Type B pancreatic cell (in vitro differentiated cells): ENCODE measurements around the gene LRFN3. TPM values are rescaled to one million over a fixed set of nuclear protein-coding genes. Genes with fewer than 3 reads are reported as not detected.
"Not testable (repeated sequence)": the region's sequence is repeated elsewhere in the genome, so short reads cannot be mapped to it uniquely, and the experiment has no call there.

Experiments used
- DNase-seq: peaks from one replicate; pipeline ENCODE4 v3.0.0; 2021; ENCODE audit warnings: mixed read lengths; ENCODE audit not compliant: unreplicated experiment; ENCODE audit errors: extremely low spot score
- H3K27ac Mint-ChIP-seq: 2 replicates; pipeline ENCODE4 v1.8.0; 2021; ENCODE audit warnings: mild to moderate bottlenecking, mixed read lengths
- H3K27me3 Mint-ChIP-seq: 2 replicates; pipeline ENCODE4 v1.8.0; 2021; ENCODE audit warnings: mixed read lengths
- H3K36me3 Mint-ChIP-seq: 2 replicates; pipeline ENCODE4 v1.8.0; 2021; ENCODE audit warnings: mixed read lengths
- H3K4me1 Mint-ChIP-seq: one replicate; pipeline ENCODE4 v1.8.0; 2021; ENCODE audit warnings: mixed read lengths; ENCODE audit not compliant: unreplicated experiment
- H3K4me3 Mint-ChIP-seq: 2 replicates; pipeline ENCODE4 v1.8.0; 2021; ENCODE audit warnings: mild to moderate bottlenecking, mixed read lengths
- H3K9me3 Mint-ChIP-seq: 2 replicates; pipeline ENCODE4 v1.8.0; 2021; ENCODE audit warnings: mixed read lengths
- total RNA-seq: library from RNA; stranded (reverse); gene quantifications from 2 replicates; pipeline ENCODE4 v1.2.1, GENCODE V29; 2021; ENCODE audit warnings: low replicate concordance
- TF ChIP-seq, protein P1 (sequence below): fragments of 200-600 bp; sonication (generic); conservative IDR thresholded peaks from 2 replicates; pipeline ENCODE4 v1.5.0; 2021; ENCODE audit warnings: antibody characterized with exemption, mild to moderate bottlenecking

The LRFN3 gene
- total RNA-seq, 1 donor from 2014 or later = 22.6 TPM

DNA sequence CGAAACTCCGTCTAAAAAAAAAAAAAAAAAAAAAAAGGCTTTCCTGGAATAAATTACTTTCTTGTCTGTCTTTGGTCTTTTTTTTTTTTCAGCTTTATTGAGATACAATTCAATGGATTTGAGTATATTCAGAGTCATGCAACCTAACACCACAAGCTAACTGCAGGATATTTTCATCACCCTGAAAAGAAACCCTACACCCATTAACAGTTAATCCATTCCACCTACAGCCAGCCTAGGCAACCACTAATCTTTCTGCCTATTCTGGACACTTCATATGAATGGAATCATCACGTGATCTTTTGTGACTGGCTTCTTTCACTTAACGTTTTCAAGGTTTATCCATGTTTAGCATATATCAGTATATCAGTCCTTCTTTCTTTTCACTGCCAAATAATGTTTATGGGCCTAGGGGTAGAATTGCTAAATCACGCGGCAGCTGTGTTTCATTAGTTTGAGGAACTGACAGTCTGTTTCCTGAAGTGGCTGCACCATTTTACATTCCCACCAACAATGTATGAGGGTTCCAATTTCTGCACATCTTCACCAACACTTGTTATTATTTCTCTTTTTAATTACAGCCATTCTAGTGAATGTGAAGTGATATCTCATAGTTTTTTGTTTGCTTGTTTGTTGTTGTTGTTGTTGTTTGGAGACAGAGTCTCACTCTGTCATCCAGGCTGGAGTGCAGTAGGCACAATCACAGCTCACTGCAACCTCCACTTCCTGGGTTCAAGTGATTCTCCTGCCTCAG lies 19.9 kb downstream of the LRFN3 start:
- Mint-ChIP-seq H3K4me1 (no peaks in the 10 kb centered on the region), H3K36me3 (no peaks in the 10 kb centered on the region), H3K27ac (no peak overlapping the region), H3K27me3 (peaks cover 45% of the 10 kb centered on the region), H3K4me3 (no peak overlapping the region), H3K9me3 (peaks cover 4% of the 10 kb centered on the region)
- DNase-seq = no peak
- TF ChIP-seq, protein P1, sequence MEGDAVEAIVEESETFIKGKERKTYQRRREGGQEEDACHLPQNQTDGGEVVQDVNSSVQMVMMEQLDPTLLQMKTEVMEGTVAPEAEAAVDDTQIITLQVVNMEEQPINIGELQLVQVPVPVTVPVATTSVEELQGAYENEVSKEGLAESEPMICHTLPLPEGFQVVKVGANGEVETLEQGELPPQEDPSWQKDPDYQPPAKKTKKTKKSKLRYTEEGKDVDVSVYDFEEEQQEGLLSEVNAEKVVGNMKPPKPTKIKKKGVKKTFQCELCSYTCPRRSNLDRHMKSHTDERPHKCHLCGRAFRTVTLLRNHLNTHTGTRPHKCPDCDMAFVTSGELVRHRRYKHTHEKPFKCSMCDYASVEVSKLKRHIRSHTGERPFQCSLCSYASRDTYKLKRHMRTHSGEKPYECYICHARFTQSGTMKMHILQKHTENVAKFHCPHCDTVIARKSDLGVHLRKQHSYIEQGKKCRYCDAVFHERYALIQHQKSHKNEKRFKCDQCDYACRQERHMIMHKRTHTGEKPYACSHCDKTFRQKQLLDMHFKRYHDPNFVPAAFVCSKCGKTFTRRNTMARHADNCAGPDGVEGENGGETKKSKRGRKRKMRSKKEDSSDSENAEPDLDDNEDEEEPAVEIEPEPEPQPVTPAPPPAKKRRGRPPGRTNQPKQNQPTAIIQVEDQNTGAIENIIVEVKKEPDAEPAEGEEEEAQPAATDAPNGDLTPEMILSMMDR = no peak

DNA sequence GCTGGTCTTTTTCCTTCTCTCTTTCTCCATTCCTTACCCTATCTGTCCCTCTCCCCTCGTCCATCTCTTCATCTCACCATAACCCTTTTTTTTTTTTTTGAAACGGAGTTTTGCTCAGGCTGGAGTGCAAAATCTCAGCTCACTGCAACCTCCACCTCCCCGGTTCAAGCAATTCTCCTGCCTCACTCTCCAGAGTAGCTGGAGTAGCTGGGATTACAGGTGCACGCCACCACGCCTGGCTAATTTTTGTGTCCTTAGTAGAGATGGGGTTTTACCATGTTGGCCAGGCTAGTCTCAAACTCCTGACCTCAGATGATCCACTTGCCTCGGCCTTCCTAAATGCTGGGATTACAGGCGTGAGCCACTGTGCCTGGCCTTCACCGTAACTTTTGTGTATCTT lies 21.2 kb downstream of the LRFN3 start:
- not testable (repeated sequence) for DNase-seq, H3K36me3 Mint-ChIP-seq, H3K27ac Mint-ChIP-seq, H3K4me3 Mint-ChIP-seq, H3K9me3 Mint-ChIP-seq, H3K4me1 Mint-ChIP-seq
- H3K27me3 Mint-ChIP-seq = peaks cover 54% of the 10 kb centered on the region

DNA sequence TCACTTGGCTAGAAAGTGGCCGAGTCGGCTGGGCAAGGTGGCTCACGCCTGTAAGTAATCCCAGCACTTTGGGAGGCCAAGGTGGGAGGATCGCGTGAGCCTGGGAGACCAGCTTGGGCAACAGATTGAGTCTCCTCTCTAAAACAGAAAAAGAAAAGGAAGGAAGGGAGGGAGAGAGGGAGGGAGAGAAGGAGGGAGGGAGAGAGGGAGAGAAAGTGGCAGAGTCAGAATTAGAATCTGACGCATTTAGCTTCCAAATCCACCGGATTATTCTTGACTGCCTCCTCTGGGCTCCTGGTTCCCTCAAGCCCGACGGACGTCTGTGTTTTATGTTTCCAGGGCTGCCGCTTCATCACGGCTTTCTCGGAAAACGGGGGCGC lies 22.5 kb downstream of the LRFN3 start:
- no peaks in the 10 kb centered on the region for H3K36me3 Mint-ChIP-seq
- H3K9me3 Mint-ChIP-seq = peaks cover 4% of the 10 kb centered on the region
- H3K27ac Mint-ChIP-seq = no peak overlapping the region
- TF ChIP-seq, protein P1 = no peak
- DNase-seq = no peak
- peaks cover 60% of the 10 kb centered on the region for H3K27me3 Mint-ChIP-seq
- no peaks in the 10 kb centered on the region for H3K4me1 Mint-ChIP-seq
- no peak overlapping the region for H3K4me3 Mint-ChIP-seq

DNA sequence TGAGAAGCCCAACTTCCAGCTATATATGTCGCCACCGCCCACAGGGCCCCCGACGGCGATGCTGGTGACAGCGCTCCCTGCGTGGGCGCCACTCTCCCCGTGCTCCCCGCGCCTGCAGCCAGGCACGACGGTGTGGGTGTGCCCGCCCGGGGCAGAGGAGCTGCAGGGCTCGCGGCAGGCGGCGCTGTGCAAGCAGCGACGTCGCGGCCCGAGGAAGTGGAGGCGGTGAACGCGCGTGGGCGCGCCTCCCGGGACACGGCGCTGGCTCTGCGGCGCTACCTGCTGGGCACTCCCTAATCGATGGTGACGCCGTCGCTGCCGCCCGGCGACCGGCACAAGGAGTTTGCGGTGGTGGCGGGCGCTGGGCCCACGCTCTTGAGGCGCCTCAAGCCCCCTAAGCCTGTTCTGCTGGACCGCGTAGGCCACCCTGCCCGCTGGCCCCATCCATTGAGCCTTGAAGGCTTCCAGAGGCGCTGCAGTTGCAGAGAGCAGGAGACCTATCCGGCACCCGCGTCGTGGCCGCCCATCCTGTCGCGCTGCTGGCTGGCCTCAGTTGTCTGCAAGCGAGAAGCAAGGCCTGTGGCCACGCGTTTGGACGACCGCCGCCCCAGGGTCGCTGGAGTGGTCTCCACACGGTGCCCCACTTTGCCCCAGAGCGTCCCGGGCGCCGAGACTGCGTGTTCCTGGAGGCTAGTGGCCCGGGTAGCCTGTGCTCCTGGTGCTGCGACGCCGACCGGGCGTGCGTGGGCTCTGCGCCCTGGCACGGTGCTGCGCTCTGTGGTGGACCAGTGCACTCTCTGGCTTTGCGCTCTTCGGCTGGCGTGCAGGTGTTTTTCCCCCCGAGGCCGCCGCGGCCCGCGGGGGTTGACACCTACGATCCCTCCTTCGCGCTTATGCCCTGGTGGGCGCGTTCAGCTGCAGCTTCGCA lies 23.1 kb downstream of the LRFN3 start:
- H3K27ac Mint-ChIP-seq = no peak overlapping the region
- no peak for DNase-seq
- TF ChIP-seq, protein P1 = peak; percentile 35
- H3K9me3 Mint-ChIP-seq = peaks cover 4% of the 10 kb centered on the region
- H3K4me3 Mint-ChIP-seq = no peak overlapping the region
- no peaks in the 10 kb centered on the region for H3K36me3 Mint-ChIP-seq
- H3K4me1 Mint-ChIP-seq = no peaks in the 10 kb centered on the region
- peaks cover 60% of the 10 kb centered on the region for H3K27me3 Mint-ChIP-seq

DNA sequence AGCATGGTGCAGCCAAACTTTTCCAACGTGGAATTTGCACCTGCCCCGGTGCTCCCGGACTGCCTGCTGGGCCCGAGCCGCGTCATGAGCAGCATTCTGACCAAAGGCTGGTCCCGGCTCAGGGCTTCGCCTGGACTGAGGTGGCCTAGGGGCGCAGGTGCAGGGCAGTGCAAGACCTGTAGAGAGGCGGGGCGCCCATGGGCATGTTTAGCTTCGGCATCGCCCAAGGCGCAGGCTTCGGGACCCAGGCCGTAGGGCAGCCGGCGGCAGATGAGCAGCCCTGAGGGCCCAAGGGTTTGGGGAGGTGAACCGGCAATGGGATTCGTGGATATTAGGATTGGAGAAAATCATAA lies 23.8 kb downstream of the LRFN3 start:
- Mint-ChIP-seq H3K4me3 (no peak overlapping the region), H3K9me3 (peaks cover 4% of the 10 kb centered on the region), H3K27me3 (peaks cover 60% of the 10 kb centered on the region), H3K36me3 (no peaks in the 10 kb centered on the region), H3K4me1 (no peaks in the 10 kb centered on the region), H3K27ac (no peak overlapping the region)
- DNase-seq = no peak
- TF ChIP-seq, protein P1 = no peak

DNA sequence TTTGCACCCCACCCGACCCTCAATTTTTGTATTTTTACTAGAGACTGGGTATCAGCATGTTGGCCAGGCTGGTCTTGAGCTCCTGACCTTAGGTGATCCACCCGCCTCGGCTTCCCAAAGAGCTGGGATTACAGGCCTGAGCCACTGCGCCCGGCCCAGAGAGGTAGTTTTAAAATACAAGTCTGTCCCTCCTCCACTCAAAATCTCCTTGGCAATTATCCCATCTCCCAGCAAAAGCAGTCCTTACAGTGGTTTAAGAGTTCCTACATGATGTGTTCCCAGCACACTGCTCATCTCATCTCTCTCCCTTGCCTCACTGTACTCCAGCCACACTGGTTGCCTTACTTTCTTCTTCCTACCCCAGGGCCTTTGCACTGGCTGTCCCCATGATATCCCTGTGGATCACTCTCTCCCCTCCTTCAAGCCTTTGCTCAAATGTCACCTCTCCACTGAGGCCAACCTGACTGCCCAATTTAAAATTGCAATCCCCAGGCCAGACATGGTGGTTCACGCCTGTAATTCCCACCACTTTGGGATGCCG lies 24.3 kb downstream of the LRFN3 start:
- H3K4me1 Mint-ChIP-seq = no peaks in the 10 kb centered on the region
- no peak overlapping the region for H3K27ac Mint-ChIP-seq
- H3K27me3 Mint-ChIP-seq = peaks cover 61% of the 10 kb centered on the region

More for the DNA sequence above, 24.3 kb downstream of the LRFN3 start:
- no peak overlapping the region for H3K4me3 Mint-ChIP-seq
- no peaks in the 10 kb centered on the region for H3K36me3 Mint-ChIP-seq
- no peak for DNase-seq
- H3K9me3 Mint-ChIP-seq = peaks cover 4% of the 10 kb centered on the region
- TF ChIP-seq, protein P1 = no peak
